IPS-18c (cell line): ENCODE measurements around the gene CD164.

Experiments used
- H3K4me3 ChIP-seq: 2 replicates; pipeline ENCODE4 v1.7.0; 2013; ENCODE audit warnings: low read depth, mild to moderate bottlenecking, low read length, moderate library complexity; ENCODE audit not compliant: insufficient read depth
- H3K9me3 ChIP-seq: one replicate; pipeline ENCODE4 v1.6.1; 2013; ENCODE audit warnings: mild to moderate bottlenecking, low read length, moderate library complexity; ENCODE audit not compliant: control insufficient read depth, insufficient read depth

The CD164 gene

GRCh38 chr6:109381747-109382575 lies at the start of gene CD164:
Gene CD164, minus strand, starts transcription at chr6:109382467. Its CDS starts 89 bp downstream, at chr6:109382378.
- peak within 1 kb of the TSS; percentile 93 for H3K4me3 ChIP-seq
- no peaks in the 10 kb centered on the region for H3K9me3 ChIP-seq

- Histone ChIP-seq H3K4me3 (no peak overlapping the region), H3K9me3 (no peaks in the 10 kb centered on the region)
These were observed 47.2 kb upstream of the CD164 start for GRCh38 chr6:109429496-109429895.

- no peaks in the 10 kb centered on the region for H3K9me3 ChIP-seq
- no peak overlapping the region for H3K4me3 ChIP-seq
These were observed 46.7 kb upstream of the CD164 start for GRCh38 chr6:109428889-109429477.

- Histone ChIP-seq H3K4me3 (no peak overlapping the region), H3K9me3 (no peaks in the 10 kb centered on the region)
These were observed 42.7 kb upstream of the CD164 start for GRCh38 chr6:109424946-109425345.

GRCh38 chr6:109421184-109421583 lies 38.9 kb upstream of the CD164 start:
- Histone ChIP-seq H3K4me3 (no peak overlapping the region), H3K9me3 (no peaks in the 10 kb centered on the region)

- Histone ChIP-seq H3K9me3 (no peaks in the 10 kb centered on the region), H3K4me3 (no peak overlapping the region)
These were observed 38.5 kb upstream of the CD164 start for GRCh38 chr6:109420751-109421150.

GRCh38 chr6:109417646-109418045 lies 35.4 kb upstream of the CD164 start:
- Histone ChIP-seq H3K4me3 (no peak overlapping the region), H3K9me3 (no peaks in the 10 kb centered on the region)

- H3K4me3 ChIP-seq: no peak overlapping the region
- H3K9me3 ChIP-seq: no peaks in the 10 kb centered on the region
These were observed 28.8 kb upstream of the CD164 start for GRCh38 chr6:109411034-109411433.

GRCh38 chr6:109406196-109406595 lies 23.9 kb upstream of the CD164 start:
- H3K9me3 ChIP-seq: no peaks in the 10 kb centered on the region
- H3K4me3 ChIP-seq: no peak overlapping the region

GRCh38 chr6:109397020-109397419 lies 14.8 kb upstream of the CD164 start:
- Histone ChIP-seq H3K9me3 (no peaks in the 10 kb centered on the region), H3K4me3 (no peak overlapping the region)

GRCh38 chr6:109396046-109396718 lies 13.9 kb upstream of the CD164 start:
- H3K9me3 ChIP-seq: no peaks in the 10 kb centered on the region

GRCh38 chr6:109393886-109394281 lies 11.6 kb upstream of the CD164 start:
- Histone ChIP-seq H3K9me3 (no peaks in the 10 kb centered on the region), H3K4me3 (no peak overlapping the region)

More at GRCh38 chr6:109396046-109396718, 13.9 kb upstream of the CD164 start:
- H3K4me3 ChIP-seq: no peak overlapping the region

- H3K9me3 ChIP-seq: no peaks in the 10 kb centered on the region
- no peak overlapping the region for H3K4me3 ChIP-seq
These were observed 11.1 kb upstream of the CD164 start for GRCh38 chr6:109393157-109393885.

- no peak overlapping the region for H3K4me3 ChIP-seq
- H3K9me3 ChIP-seq: no peaks in the 10 kb centered on the region
These were observed 7.5 kb upstream of the CD164 start for GRCh38 chr6:109389650-109390274.

- no peak overlapping the region for H3K4me3 ChIP-seq
- H3K9me3 ChIP-seq: no peaks in the 10 kb centered on the region
These were observed 6.0 kb upstream of the CD164 start for GRCh38 chr6:109388265-109388664.

GRCh38 chr6:109383438-109383940 lies 1.2 kb upstream of the CD164 start:
- H3K4me3 ChIP-seq: peak overlapping the region; percentile 93; the same call in 1 of the 2 replicates

More at GRCh38 chr6:109383438-109383940, 1.2 kb upstream of the CD164 start:
- no peaks in the 10 kb centered on the region for H3K9me3 ChIP-seq
